Suppressor macrophage treated with lipopolysaccharide for 1 hour (primary cell): ENCODE results near the gene PASK.

Source experiments
- DNase-seq, 3 donors: peaks; one replicate each; pipeline ENCODE4 v3.0.0-alpha.2; 2020 to 2022

The PASK gene

GRCh38 chr2:241080405-241081189, 68.7 kb downstream of the PASK start:
- no peak for DNase-seq

GRCh38 chr2:241074901-241075540, 74.3 kb downstream of the PASK start:
- no peak for DNase-seq

- DNase-seq, result no peak
These were observed 75.0 kb downstream of the PASK start for GRCh38 chr2:241074065-241074818.

- DNase-seq, result no peak
These were observed 75.9 kb downstream of the PASK start for GRCh38 chr2:241073166-241074064.

GRCh38 chr2:241072553-241073165, 76.6 kb downstream of the PASK start:
- no peak for DNase-seq

GRCh38 chr2:241072151-241072550, 77.1 kb downstream of the PASK start:
- DNase-seq, result no peak

- no peak for DNase-seq
These were observed 77.6 kb downstream of the PASK start for GRCh38 chr2:241071677-241072111.

GRCh38 chr2:241070811-241071676, 78.2 kb downstream of the PASK start:
- DNase-seq, result no peak

- DNase-seq, result no peak
These were observed 78.9 kb downstream of the PASK start for GRCh38 chr2:241070361-241070760.

- DNase-seq, result no peak
These were observed 79.4 kb downstream of the PASK start for GRCh38 chr2:241069821-241070281.

GRCh38 chr2:241068942-241069810, 80.1 kb downstream of the PASK start:
- DNase-seq, result no peak

GRCh38 chr2:241068136-241068941, 80.9 kb downstream of the PASK start:
- no peak for DNase-seq

- no peak for DNase-seq
These were observed 81.7 kb downstream of the PASK start for GRCh38 chr2:241067501-241068135.

- DNase-seq, result no peak
These were observed 82.4 kb downstream of the PASK start for GRCh38 chr2:241066893-241067341.

- no peak for DNase-seq
These were observed 82.9 kb downstream of the PASK start for GRCh38 chr2:241066171-241066892.

GRCh38 chr2:241065355-241065803, 83.9 kb downstream of the PASK start:
- DNase-seq, result no peak

GRCh38 chr2:241064802-241065354, 84.4 kb downstream of the PASK start:
- no peak for DNase-seq
